Gastrocnemius medialis (tissue), 4 donors: ENCODE data around the gene MRNIP. TPM values are rescaled to one million over a fixed set of nuclear protein-coding genes. Genes with fewer than 3 reads are reported as not detected.
A peak's percentile ranks its signal among the peaks of the same experiment; 100 is the strongest.

Experiments used
- ATAC-seq, 2 donors: fragments of 150-250 bp; one replicate each; pipeline ENCODE4 v1.9.1; 2016
- DNase-seq, 2 donors: peaks; one replicate each; pipeline ENCODE4 v3.0.0-alpha.2; 2019
- H3K27ac ChIP-seq, 4 donors: fragments of 200-600 bp; sonication (generic); 1 replicate in 1 of 4; 2 replicates in 3 of 4; pipeline ENCODE4 v1.5.1; 2016 to 2018; ENCODE audit warnings: mild to moderate bottlenecking in 2 of 4, moderate library complexity in 1 of 4
- H3K27me3 ChIP-seq, 3 donors: fragments of 200-600 bp; sonication (generic) in 2 of 3; 1 replicate in 1 of 3; 2 replicates in 2 of 3; pipeline versions ENCODE4 v1.5.1 to v1.6.0; 2016 to 2019; ENCODE audit warnings: mild to moderate bottlenecking in 1 of 3, moderate library complexity in 1 of 3
- H3K36me3 ChIP-seq, 2 donors: fragments of 200-600 bp; sonication (generic) in 1 of 2; one replicate each; pipeline ENCODE4 v1.5.1; 2017 to 2018
- H3K4me1 ChIP-seq, 2 donors: fragments of 200-600 bp; sonication (generic) in 1 of 2; one replicate each; pipeline ENCODE4 v1.5.1; 2016 to 2017; ENCODE audit warnings: mild to moderate bottlenecking in 2 of 2
- H3K4me3 ChIP-seq, 4 donors: fragments of 200-600 bp; sonication (generic) in 3 of 4; 1 replicate in 1 of 4; 2 replicates in 3 of 4; pipeline ENCODE4 v1.5.1; 2016 to 2019; ENCODE audit warnings: mild to moderate bottlenecking in 2 of 4
- H3K9me3 ChIP-seq, 3 donors: fragments of 200-600 bp; sonication (generic) in 2 of 3; 1 replicate in 1 of 3; 2 replicates in 2 of 3; pipeline ENCODE4 v1.5.1; 2016 to 2019
- POLR2A ChIP-seq, 2 donors: fragments of 450-650 bp; IDR thresholded peaks; one replicate each; pipeline ENCODE4 v1.6.1; 2017; ENCODE audit warnings: antibody characterized with exemption in 2 of 2, mild to moderate bottlenecking in 2 of 2, moderate library complexity in 2 of 2
- in situ Hi-C, 4 donors: fragments of 200-750 bp; cut with MboI; loops; one replicate each; pipeline versions ENCODE4 v1.15.0 to v1.8.0; 2017; ENCODE audit warnings: low sequenced_read_pairs in 4 of 4
- intact Hi-C: fragments of 100-400 bp; cut with DNase I; formaldehyde crosslinking; loops from one replicate; pipeline ENCODE4 v1.15.1; 2023; ENCODE audit warnings: low total_unique reads
- total RNA-seq, 4 donors: library from RNA; depleted of rRNA; stranded (reverse); fragments of >200 nt; gene quantifications; one replicate each; pipeline versions ENCODE4 v1.1.0 to v1.2.3, GENCODE V29; 2016
- TF ChIP-seq, protein P1 (sequence below), 5 experiments: fragments of 450-650 bp in 3 of 5; fragments of 200-600 bp in 2 of 5; sonication (generic) in 2 of 5; IDR thresholded peaks in 4 of 5; conservative IDR thresholded peaks in 1 of 5; 1 replicate in 4 of 5; 2 replicates in 1 of 5; pipeline ENCODE4 v1.5.1; 2016 to 2019; ENCODE audit warnings: antibody characterized with exemption in 5 of 5, mild to moderate bottlenecking in 3 of 5, moderate library complexity in 3 of 5

The MRNIP gene, protein sequence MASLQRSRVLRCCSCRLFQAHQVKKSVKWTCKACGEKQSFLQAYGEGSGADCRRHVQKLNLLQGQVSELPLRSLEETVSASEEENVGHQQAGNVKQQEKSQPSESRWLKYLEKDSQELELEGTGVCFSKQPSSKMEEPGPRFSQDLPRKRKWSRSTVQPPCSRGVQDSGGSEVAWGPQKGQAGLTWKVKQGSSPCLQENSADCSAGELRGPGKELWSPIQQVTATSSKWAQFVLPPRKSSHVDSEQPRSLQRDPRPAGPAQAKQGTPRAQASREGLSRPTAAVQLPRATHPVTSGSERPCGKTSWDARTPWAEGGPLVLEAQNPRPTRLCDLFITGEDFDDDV
- total RNA-seq = 10 to 100 TPM in 1 of 4 donors, 1 to 10 TPM in 3; 2.9 to 16.1 (median 8.3) TPM

DNA sequence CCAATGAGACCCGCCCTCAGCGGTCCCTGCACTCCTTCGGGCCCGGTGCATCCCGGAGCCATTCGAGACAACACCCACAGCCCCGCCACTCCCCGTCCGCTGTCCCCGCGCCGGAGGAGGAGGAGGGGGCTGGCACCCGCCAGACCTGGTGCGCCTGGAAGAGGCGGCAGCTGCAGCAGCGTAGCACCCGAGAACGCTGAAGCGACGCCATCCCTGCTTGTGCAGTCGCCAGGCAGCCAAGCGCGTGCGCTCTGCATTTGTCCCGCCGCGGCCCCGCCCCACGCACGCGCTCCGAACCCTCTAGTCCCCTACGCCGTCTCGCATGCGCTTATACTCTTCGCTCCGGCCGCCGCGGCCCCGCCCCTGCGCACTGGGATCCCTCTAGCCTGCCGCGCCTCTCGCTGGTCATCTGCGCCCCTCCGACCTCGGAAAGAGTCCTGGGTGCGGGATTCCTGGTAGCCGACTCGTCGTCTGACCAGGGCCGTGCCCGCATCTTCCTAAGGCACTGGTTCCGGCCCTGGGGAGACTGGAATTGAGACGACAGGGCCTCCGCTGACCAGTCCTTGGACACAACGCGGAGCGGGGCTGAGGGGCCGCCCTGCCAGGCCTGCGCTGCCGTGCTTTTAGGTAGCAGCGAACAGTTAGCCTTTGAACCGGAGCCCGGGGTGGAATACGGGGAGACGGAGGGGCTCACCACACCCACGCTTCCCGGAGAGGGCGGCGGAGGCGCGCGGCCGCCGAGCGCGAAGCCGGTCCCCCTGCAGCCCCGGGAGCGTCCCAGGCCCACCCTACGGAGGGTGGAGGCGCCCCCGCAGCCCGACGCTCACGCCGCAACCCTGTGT is at the start of gene MRNIP:
TSS of gene MRNIP (minus strand) at position 232 of the 842 bp plus-strand sequence. CDS start at position 211, 21 bp downstream.
- Histone ChIP-seq H3K27ac (peak within 1 kb of the TSS; percentile 89 to 98 (median 97)), H3K4me1 (peaks cover 13 to 16% of the 10 kb centered on the region in 2 donors), H3K36me3 (peaks cover 0 to 21% of the 10 kb centered on the region in 2 donors), H3K9me3 (no peaks in the 10 kb centered on the region), H3K4me3 (peak within 1 kb of the TSS; percentile 86 to 98 (median 92)), H3K27me3 (no peaks in the 10 kb centered on the region)
- ATAC-seq = peak; percentile 94 to 95
- peak; percentile 96 to 97 for DNase-seq
- TF ChIP-seq POLR2A (IDR thresholded peaks at IDR 0.05) = peak; percentile 81 to 82
- TF ChIP-seq, protein P1, sequence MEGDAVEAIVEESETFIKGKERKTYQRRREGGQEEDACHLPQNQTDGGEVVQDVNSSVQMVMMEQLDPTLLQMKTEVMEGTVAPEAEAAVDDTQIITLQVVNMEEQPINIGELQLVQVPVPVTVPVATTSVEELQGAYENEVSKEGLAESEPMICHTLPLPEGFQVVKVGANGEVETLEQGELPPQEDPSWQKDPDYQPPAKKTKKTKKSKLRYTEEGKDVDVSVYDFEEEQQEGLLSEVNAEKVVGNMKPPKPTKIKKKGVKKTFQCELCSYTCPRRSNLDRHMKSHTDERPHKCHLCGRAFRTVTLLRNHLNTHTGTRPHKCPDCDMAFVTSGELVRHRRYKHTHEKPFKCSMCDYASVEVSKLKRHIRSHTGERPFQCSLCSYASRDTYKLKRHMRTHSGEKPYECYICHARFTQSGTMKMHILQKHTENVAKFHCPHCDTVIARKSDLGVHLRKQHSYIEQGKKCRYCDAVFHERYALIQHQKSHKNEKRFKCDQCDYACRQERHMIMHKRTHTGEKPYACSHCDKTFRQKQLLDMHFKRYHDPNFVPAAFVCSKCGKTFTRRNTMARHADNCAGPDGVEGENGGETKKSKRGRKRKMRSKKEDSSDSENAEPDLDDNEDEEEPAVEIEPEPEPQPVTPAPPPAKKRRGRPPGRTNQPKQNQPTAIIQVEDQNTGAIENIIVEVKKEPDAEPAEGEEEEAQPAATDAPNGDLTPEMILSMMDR (IDR thresholded peaks at IDR 0.05 in 4 of 5, conservative IDR thresholded peaks at IDR 0.05 in 1 of 5) = peak in 3 of 5 experiments; percentile 26 to 54 (median 40)
- intact Hi-C loops = loop anchor here (1.0 to 5.0 kb wide), 7 partner anchors 19 to 182 kb away; partner anchors contain the start of genes CANX and TBC1D9B
- in situ Hi-C loops = loop anchor here in 1 of 4 donors (25.0 kb wide), 1 partner anchor 97 kb away; no protein-coding TSS in a partner anchor

DNA sequence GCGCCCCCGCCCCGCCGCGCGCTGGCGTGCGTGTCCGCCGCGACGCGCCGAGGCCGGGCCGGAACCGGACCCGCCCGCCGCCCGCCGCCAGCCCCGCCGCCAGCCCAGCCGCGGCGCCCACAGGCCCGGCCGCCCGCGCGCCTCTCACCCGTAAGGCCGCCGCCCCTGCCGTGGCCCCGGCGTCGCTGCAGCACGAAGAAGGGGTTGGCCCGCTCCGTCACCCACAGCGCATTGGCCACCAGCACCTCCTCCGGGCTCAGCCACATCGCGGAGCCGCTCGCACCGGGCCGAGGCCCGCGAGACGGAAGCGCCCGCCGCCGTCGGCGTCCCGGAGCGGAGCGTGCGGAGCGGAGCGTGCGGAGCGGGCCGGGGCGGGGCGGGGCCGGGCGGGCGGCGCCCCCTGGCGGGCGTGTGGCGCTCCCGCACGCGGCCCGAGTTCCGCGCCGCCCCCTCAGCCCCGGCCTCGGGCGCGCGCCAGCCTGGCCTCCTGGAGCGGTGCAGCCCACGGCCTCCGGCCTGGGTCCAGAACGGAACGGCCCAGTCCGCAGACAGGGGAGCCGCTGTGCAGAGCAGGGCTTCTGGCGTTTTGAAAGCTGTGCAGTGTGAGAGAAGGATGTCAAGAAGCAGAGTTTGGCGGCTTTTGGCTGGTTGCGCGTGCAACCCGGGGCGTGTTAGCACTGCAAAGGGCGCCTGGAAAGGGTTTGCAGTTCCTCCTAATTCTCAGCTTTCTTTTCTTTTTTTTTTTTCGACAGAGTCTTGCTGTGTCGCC is 49.1 kb upstream of the MRNIP start, which contains the start of gene TBC1D9B:
TSS of gene TBC1D9B (minus strand) at position 342 of the 769 bp plus-strand sequence. CDS start at position 266, 76 bp downstream.
- in situ Hi-C loops (loop anchor here in 2 of 4 donors (10.0 to 25.0 kb wide), 2 partner anchors 103 to 180 kb away; partner anchors contain the start of gene MGAT4B (in 1 of the 2)), intact Hi-C loops (loop anchor here (1.0 to 2.0 kb wide), 6 partner anchors 37 to 209 kb away; partner anchors contain the start of genes CANX, MRNIP and RNF130)
- Histone ChIP-seq H3K4me3 (peak within 1 kb of the TSS; percentile 65 to 77 (median 68)), H3K27me3 (no peaks in the 10 kb centered on the region), H3K27ac (peak within 1 kb of the TSS; percentile 78 to 85 (median 82)), H3K9me3 (no peaks in the 10 kb centered on the region), H3K4me1 (peaks cover 10 to 25% of the 10 kb centered on the region in 2 donors), H3K36me3 (peaks cover 0 to 10% of the 10 kb centered on the region in 2 donors)
- peak; percentile 40 to 52 for TF ChIP-seq POLR2A (IDR thresholded peaks at IDR 0.05)
- TF ChIP-seq, protein P1 (IDR thresholded peaks at IDR 0.05 in 4 of 5, conservative IDR thresholded peaks at IDR 0.05 in 1 of 5) = peak in 4 of 5 experiments; percentile 70 to 71 (median 70)
- DNase-seq (peak in 1 of 2 donors; percentile 49), ATAC-seq (peak; percentile 80 to 84)

DNA sequence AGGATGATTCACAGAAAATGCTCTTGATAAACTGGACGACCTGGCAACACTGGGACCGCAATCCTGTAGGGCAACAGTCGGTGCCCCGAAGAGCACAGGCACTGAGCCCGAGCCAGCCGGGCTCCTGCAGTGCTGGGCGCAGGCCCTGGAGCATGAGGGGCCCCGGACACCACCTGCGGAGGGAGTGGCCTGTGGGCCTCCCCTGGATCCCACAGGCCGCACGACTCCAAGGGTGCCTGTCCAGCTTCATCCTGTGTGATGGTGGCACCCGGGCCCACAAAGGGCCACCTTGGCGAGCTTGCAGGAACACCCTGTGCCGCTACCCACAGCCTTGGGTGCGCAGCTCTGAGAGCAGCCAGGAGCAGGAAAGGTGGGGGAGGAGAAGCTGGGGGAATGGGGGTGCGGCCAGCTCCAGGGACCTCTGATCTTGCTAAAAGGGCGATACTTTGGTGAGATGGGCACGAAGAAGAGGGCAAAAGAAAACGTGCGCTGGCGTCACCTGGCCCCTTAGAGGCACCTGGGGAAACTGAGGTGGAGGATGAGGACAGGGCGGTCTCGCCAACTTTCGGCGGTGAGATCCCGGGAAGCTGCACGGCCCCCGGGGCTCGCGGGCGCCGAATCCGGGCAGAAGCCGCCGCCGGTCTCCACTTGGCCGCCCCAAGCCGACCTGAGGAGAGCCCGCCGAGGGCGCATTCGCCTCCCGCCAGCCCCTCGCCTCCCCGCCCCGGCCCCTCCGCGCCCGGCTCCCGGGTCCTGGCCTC is 48.4 kb upstream of the MRNIP start:
- Histone ChIP-seq H3K4me3 (peak overlapping the region; percentile 62 to 69 (median 66)), H3K36me3 (peaks cover 0 to 10% of the 10 kb centered on the region in 2 donors), H3K27me3 (no peaks in the 10 kb centered on the region), H3K27ac (peak overlapping the region; percentile 78 to 85 (median 82)), H3K4me1 (peaks cover 10 to 22% of the 10 kb centered on the region in 2 donors), H3K9me3 (no peaks in the 10 kb centered on the region)
- ATAC-seq (peak; percentile 40 to 54), DNase-seq (peak; percentile 40 to 58)
- intact Hi-C loops (loop anchor here (1.0 to 2.0 kb wide), 5 partner anchors 36 to 209 kb away; partner anchors contain the start of genes CANX and MRNIP), in situ Hi-C loops (loop anchor here in 2 of 4 donors (10.0 to 25.0 kb wide), 2 partner anchors 102 to 180 kb away; partner anchors contain the start of gene MGAT4B (in 1 of the 2))
- TF ChIP-seq POLR2A (IDR thresholded peaks at IDR 0.05) = no peak
- TF ChIP-seq, protein P1 (IDR thresholded peaks at IDR 0.05 in 4 of 5, conservative IDR thresholded peaks at IDR 0.05 in 1 of 5) = no peak
